ENCODE measurements around the gene THAP2. TPM values are rescaled to one million over a fixed set of nuclear protein-coding genes. Genes with fewer than 3 reads are reported as not detected.

The THAP2 gene
- total RNA-seq, 1 experiment from 2014 or later, result 3.7 TPM

- no peak overlapping the region for H3K4me3 ChIP-seq (ENCODE audit: low read depth in 2 of 2, low read length in 2 of 2)
- peaks cover 6% of the 10 kb centered on the region for H3K9me3 ChIP-seq (ENCODE audit: control insufficient read depth, insufficient read depth, low read depth, low read length)
- no peaks in the 10 kb centered on the region for H3K4me1 ChIP-seq (ENCODE audit: control insufficient read depth, insufficient read depth, low read length)
- TF ChIP-seq POLR2AphosphoS5 (IDR thresholded peaks at IDR 0.05; ENCODE audit: low read depth, low read length) (no peak), TCF7L2 (IDR thresholded peaks at IDR 0.05; ENCODE audit: low read depth, low read length) (no peak), REST (IDR thresholded peaks at IDR 0.05; ENCODE audit: insufficient read depth in 1 of 2, low read depth in 2 of 2, low read length in 1 of 2) (no peak), CTCF (IDR thresholded peaks at IDR 0.05) (no peak), SIN3A (IDR thresholded peaks at IDR 0.05; ENCODE audit: borderline replicate concordance, insufficient read depth, low read depth, low read length) (no peak)
- in situ Hi-C loops (cut with HindIII; ENCODE audit: low pct_unique_long_range_greater_than_20kb, low sequenced_read_pairs) (no loop called here), intact Hi-C loops (cut with micrococcal nuclease; ENCODE audit: unreplicated experiment) (no loop called here)
- POLR2A ChIA-PET, result no interaction called here
- H3K27me3 ChIP-seq (ENCODE audit: control insufficient read depth, insufficient read depth, low read length), result no peaks in the 10 kb centered on the region
- peaks cover 27% of the 10 kb centered on the region for H3K36me3 ChIP-seq (ENCODE audit: control insufficient read depth, insufficient read depth, low read length)
- ATAC-seq (no peak), DNase-seq (ENCODE audit: low read depth, low spot score) (no peak)
- CTCF ChIA-PET, result no interaction called here
- BruUV-seq (replicated peaks), result no TSS peak
- no peak overlapping the region for H3K27ac ChIP-seq (ENCODE audit: low read length)
Observed at GRCh38 chr12:71654200-71654599, 9.9 kb upstream of the THAP2 start.

GRCh38 chr12:71655495-71655894 is 8.6 kb upstream of the THAP2 start:
- Histone ChIP-seq H3K9me3 (ENCODE audit: control insufficient read depth, insufficient read depth, low read depth, low read length) (peaks cover 6% of the 10 kb centered on the region), H3K36me3 (ENCODE audit: control insufficient read depth, insufficient read depth, low read length) (peaks cover 39% of the 10 kb centered on the region), H3K27me3 (ENCODE audit: control insufficient read depth, insufficient read depth, low read length) (no peaks in the 10 kb centered on the region), H3K4me3 (ENCODE audit: low read depth in 2 of 2, low read length in 2 of 2) (no peak overlapping the region), H3K4me1 (ENCODE audit: control insufficient read depth, insufficient read depth, low read length) (peaks cover 3% of the 10 kb centered on the region; the same call in 1 of the 2 replicates), H3K27ac (ENCODE audit: low read length) (no peak overlapping the region)
- ChIA-PET CTCF (no interaction called here), POLR2A (no interaction called here)
- no peak for ATAC-seq
- in situ Hi-C loops (cut with HindIII; ENCODE audit: low pct_unique_long_range_greater_than_20kb, low sequenced_read_pairs), result no loop called here
- intact Hi-C loops (cut with micrococcal nuclease; ENCODE audit: unreplicated experiment), result no loop called here
- DNase-seq (ENCODE audit: low read depth, low spot score), result no peak
- TF ChIP-seq CTCF (IDR thresholded peaks at IDR 0.05) (no peak), POLR2AphosphoS5 (IDR thresholded peaks at IDR 0.05; ENCODE audit: low read depth, low read length) (no peak), SIN3A (IDR thresholded peaks at IDR 0.05; ENCODE audit: borderline replicate concordance, insufficient read depth, low read depth, low read length) (no peak), TCF7L2 (IDR thresholded peaks at IDR 0.05; ENCODE audit: low read depth, low read length) (no peak), REST (IDR thresholded peaks at IDR 0.05; ENCODE audit: insufficient read depth in 1 of 2, low read depth in 2 of 2, low read length in 1 of 2) (no peak)
- no TSS peak for BruUV-seq (replicated peaks)
